A673 (cell line): ENCODE results near the gene JOSD2.

ENCODE experiments used
- CTCF ChIP-seq: fragments of 300-800, 200-600 bp; sonication (generic); conservative IDR thresholded peaks from 2 replicates; pipeline ENCODE4 v1.5.1; 2017; ENCODE audit warnings: low read depth, mild to moderate bottlenecking, antibody characterized with exemption, low read length, moderate library complexity, mixed read lengths
- EZH2 ChIP-seq: fragments of 200-600 bp; sonication (generic); IDR thresholded peaks from 2 replicates; pipeline ENCODE4 v1.6.1; 2017; ENCODE audit warnings: borderline replicate concordance, low read depth, mild to moderate bottlenecking, mixed read lengths, antibody characterized with exemption, low read length; ENCODE audit not compliant: poor library complexity, severe bottlenecking

GRCh38 chr19:50509366-50509765, 1.6 kb downstream of the JOSD2 start:
- TF ChIP-seq CTCF, result no peak
- no peak for TF ChIP-seq EZH2
